Islet of Langerhans (tissue), 1 donor: ENCODE results near the gene SPTSSB.
A peak's percentile ranks its signal among the peaks of the same experiment; 100 is the strongest.

Experiments used
- FAIRE-seq: peaks from one replicate; lab custom pipeline; 2011; peaks lifted over from hg19 to GRCh38; lab: Jason Lieb, UNC

SPTSSB gene

DNA sequence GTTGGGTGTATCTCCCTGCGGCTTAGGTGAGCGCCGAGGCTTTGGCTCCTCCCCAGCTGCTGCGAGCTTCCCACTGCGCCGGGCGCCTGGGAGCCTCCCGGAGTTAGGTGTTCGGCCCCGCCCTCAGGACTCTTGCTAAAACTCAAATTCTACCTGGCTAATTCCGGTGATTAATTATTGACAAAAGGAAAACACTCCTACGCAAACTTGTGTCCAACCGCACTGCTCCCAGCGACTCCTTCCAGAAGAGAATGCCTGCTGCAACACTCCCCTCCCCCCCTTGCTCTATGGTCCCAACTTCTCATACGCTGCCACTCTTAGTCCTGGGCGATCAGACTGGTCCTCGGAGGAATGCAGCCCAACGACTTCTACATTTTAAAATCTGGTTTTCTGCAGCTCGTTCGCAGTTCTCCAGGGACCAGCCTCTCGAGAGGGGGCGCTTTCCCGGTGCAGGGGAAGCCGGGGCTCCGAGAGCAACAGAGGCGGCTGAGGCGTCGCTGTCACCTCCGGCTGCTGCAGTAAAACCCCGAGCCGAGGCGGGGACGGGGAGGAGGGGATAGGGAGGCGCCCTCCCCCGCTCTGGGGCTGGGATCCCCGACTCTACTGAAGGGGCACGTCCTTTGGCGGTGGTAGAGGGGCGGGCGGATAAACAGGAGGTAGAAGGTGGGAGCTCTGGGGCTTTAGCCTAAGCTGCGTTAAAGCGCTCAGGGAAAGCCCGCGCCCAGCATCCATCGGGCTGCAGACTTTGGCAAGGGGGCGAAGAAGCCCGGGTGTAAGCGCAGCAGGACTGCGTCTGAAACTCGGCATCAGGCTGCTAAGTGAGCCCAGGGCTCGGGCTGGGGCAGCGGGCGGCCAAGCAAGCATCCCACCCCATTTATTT is at the start of gene SPTSSB:
Gene SPTSSB (minus strand): TSS at position 77 of the 880 bp plus-strand sequence. CDS start 25,194 bp downstream, outside the sequence.
- no peak for FAIRE-seq

- FAIRE-seq = peak; percentile 100
These were observed 49.4 kb upstream of the SPTSSB start for GRCh38 chr3:161420746-161421145.

DNA sequence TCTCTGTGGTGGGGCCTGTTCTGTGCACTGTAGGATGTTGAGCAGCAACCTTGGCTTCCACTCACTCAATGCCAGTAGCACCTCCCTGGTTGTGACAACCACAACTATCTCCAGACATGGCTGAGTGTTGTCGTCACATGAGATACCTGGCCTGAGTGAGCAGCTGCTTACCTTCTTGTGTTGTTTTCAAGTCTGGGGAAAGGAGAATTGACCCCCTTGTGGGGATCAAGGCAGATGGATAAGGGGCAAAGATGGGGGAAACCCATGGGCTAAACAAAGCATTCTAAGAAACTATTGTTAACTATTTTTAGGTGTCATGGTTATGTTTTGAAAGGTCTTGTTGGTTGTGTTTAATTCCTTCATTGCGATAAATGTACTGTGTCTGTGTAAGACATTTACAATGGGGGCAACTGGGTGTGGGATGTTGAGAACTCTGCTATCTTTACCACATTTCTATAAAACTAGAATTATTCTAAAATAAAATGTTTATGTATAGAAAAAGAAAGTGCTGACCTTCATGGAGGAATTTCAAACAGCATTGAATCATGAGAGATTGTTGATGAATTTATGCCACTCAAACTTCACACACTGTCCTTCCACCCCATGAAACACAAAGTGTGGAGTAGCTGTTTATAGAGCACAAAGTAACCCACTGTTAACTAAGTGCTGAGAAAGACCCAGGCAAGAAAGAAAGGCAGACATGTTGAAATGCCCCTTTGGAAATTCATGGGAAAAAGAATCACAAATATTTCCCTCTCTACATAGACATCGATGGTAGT is 48.4 kb upstream of the SPTSSB start:
- no peak for FAIRE-seq

DNA sequence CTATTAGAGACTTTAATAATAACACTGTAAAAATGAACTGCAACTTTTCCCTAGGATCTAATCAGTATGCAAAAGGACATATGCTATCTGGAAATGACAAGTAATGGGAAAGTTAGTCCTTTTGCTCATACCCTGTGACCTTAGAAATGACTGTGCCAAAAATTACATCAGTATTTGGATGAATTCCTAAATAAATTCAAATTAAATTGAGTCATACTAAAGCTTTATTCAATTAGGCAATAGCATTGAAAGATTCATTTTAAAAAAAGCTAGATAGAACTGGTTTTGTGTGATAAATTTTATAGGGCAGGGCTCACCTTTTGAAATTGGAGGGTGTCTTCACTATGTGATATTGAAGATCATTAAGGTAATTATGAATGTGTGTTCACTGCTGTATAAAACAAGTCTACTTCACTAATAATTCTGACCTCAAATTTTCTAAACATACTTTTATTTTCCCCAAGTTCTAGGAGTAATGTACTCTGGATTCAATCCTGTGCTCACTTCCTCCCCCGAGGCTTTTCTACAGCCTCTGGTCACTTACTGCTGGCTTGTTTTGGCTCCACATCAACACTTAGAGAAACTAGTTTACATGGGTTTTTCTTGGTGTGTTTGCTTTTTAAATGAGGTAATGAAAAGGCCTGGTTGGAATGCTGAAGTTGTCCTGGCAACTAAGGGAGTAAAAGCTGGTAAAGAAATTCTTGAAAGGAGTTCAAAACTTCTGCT is 44.4 kb upstream of the SPTSSB start:
- peak; percentile 99 for FAIRE-seq

GRCh38 chr3:161414907-161415306 is 43.6 kb upstream of the SPTSSB start:
- FAIRE-seq = peak; percentile 36

GRCh38 chr3:161413855-161414210 is 42.5 kb upstream of the SPTSSB start:
- FAIRE-seq = no peak

DNA sequence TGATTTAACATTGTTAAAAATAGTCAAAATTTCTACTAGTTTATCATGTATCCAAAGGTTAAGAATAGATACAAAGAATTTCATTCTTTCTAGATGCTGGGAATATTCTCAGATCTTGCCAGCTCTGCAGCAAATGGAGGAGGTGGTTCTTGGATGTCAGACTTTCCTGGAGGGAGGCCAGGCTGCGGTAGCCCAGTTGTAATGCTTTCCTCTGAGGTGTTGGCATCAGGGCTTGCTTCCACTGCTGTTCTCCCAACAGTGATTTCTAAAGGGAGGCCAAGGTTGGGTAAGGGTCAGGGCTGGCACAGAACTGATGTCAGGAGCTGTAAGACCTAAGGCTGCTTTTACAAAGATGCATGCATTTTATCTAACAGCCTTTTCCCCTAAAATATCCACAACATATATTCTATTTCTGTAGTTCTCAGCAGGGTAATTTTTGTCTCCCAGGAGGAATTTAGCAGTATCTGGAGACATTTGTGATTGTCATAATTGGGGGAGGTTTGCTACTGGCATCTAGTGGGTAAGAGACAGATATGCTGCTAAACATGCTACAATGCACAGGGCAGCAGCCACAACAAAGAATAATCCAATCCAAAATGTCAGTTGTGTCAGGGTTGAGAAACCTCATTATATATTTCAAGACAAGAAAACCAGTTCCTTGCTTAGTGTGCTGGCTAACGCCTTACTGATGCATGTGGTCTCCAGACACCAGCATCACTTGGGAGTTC is 42.0 kb upstream of the SPTSSB start:
- peak; percentile 24 for FAIRE-seq

DNA sequence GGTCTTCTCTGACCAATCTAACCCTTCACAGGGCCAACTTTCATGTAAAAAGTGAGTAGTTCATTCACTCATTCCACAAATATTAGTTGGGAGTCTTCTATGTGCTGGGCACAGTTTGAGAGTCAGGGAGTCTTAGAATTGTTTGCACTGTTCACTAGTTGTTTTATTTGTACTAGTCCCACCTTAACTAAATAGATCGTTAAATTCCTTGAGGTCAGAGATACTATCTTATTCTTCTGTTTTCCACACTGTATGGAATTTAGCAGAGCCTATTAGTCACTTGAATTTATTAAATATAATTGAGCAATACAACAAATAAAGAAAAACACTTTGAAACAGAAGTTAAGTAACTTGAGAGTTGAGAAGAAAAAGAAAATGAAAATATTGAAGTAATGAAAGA is 40.8 kb upstream of the SPTSSB start:
- no peak for FAIRE-seq

GRCh38 chr3:161409858-161410257 is 38.5 kb upstream of the SPTSSB start:
- no peak for FAIRE-seq

- FAIRE-seq = peak; percentile 88
These were observed 37.8 kb upstream of the SPTSSB start for GRCh38 chr3:161409069-161409468.

DNA sequence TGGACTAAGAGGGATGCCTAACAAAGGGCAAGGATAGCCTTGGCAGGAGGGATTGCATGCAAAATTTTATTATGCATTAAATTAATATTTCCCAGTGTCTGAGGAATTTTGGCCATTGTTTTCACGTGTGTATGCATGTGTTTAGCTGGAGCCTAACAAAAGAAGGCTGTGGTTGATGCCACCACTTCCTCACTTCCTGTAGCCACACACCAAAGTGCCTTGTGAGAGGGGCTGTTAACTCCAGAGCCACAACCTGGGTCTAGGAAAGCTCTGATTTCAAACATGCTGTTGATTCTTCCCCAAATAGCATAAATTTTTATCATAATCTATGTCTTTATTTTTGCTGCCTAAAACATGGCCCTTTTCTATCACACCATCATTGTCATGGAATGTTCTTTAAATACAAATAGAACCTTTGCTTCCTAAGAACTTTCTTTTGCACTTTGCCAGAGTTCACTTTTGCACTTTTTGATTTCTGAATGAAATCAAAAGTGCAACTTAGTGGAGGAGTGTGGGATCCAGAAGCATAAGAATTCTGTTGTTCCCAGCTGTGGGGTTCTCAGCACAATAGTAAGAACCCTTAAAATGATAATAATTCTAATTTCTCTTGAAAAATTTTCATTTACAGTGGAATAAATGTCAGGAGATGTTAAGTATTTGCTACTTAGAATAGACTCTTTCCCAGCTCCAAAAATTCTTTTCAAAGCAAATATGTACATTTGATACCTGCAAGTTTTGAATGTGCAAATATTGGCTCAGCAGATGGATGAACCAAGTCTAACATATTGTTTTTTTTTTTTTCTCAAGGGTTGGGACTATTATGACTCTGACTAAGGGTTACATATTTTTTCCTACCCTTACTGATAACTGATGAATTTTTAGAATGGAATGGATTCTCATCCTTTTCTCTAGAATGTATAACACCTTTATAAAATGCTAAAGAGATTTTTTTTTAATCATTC is 35.6 kb upstream of the SPTSSB start:
- no peak for FAIRE-seq

DNA sequence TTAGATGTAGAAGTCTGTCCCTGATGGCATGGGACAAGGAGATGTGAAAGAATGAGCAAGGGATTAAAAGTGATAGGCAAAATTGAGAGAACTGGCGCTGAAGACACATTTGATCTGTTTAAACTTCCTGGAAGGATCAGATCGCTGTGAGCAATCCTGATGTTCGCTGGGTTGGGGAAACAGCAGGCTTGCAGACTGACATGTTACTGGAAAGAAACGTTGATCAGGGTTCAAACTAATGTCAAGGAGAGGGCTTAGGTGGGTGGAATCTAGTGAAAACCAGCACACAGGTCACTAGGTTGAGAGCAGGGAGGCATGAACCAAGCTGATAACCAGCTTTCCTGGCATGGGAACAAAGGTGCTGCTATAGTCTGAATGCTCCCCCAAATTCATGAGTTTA is 34.5 kb upstream of the SPTSSB start:
- no peak for FAIRE-seq

DNA sequence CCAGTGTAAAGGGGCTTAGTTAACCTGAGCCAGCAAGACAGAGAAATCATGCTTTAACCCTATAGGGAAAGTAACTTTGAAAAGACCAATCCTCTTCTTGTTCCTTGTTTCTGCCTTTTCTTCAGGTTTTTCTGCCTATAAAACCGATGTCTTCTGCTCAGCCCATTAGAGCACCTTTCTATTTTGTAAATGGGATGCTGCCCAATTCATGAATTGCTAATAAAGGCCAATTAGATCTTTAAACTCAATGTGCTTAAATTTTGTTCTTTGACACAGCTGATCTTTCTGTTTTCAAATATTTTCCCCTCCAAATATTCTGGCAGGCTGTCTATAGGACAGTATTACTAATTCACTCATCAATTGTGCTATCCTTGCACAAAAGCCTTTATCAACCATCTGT is 33.8 kb upstream of the SPTSSB start:
- no peak for FAIRE-seq

GRCh38 chr3:161403251-161403650 is 31.9 kb upstream of the SPTSSB start:
- FAIRE-seq = peak; percentile 61

DNA sequence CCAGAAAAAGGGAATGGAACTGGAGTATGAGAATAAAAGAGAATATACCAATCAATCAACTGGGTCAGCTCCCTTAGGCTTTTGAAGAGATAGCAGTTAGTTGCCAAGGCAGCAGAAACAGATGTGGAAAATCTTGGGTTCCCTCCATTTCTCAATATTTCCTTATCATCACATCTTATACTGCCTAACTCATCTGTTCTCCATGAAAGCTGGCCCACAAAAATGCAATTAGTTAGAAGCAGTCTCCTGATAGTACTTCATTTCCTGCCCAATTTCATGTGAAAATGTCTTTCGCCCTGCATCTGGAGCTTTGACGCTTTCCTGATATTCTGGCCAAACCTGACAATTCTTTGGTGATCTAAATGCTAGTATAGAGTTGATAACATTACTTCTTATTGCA is 30.1 kb upstream of the SPTSSB start:
- peak; percentile 81 for FAIRE-seq

DNA sequence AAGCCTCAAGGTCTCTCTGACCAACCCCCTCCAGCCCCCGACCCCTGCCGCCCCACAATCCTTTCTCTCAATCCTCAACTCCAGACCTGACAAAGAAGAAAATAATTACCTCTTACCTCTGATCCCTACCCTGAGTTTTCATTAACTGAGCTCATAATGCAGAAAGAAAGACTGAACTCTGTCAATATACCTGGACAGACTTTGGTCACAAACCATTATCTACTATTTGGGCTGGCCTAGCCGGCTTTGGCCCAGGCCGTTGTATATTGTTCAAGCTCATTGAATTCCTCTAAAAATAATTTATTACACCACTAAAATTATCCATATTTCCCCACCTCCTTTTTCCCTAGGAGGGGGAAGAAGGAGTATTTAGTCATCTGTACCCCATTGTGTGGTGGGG is 29.3 kb upstream of the SPTSSB start:
- FAIRE-seq = no peak

DNA sequence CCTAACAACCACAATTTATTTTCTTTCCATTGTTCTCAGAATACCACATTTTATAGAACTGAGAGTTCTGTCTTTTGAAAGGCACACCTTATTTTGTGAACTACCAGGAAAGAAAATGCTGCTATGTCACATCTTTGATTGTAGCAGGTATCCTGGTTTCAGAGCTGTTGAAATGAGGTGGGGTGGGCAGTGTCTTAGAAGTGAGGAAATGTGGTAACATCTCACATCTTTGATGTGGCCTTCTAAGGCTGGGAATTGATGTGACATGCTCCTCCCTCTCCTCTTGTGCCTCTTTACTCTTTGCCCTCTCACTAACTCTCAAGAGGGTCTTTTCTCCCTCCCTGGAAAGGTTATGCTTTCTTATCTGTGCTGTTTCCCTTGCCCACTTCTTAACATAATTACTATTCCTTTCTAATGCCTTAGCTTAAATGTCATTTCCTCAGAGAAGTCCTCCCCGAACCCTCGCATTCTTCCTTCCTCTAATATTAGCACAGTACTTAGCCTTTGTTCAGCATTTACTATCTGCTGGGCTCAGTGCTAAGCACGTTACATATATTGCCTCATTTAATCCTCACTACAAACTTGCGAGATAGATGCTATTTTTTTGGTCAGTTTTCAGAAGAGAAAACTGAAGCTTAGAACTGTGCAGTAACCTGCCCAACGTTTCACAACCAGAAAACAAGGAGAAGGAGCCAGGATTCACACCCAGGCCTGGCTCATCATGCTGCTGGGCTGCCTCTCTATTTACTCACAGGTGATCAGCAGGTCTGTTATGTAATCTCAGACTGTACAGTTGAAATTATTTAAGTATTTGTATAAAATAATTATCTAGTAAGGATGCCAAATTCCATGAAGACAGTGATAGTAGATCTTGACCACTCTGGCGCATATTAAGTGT is 24.0 kb upstream of the SPTSSB start:
- no peak for FAIRE-seq

GRCh38 chr3:161393803-161394202 is 22.5 kb upstream of the SPTSSB start:
- FAIRE-seq = no peak

DNA sequence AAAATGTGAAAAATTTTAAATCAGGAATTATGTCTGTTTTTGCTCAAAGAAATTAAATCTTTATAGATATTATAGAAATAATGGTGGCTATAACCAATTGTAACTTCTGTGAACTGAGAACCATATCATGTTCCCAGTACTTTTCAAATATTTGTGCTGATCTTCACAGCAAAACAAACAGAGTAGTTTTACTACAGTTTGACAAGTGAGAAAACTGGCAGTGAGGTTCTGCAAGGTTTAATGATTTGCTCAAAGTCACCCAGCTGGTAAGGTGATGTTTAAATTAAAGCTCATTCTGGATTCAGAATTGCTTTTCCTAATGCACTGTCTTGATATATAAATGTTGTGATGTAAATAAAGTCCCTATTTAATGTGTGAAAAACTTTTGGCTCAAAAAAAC is 22.0 kb upstream of the SPTSSB start:
- no peak for FAIRE-seq

DNA sequence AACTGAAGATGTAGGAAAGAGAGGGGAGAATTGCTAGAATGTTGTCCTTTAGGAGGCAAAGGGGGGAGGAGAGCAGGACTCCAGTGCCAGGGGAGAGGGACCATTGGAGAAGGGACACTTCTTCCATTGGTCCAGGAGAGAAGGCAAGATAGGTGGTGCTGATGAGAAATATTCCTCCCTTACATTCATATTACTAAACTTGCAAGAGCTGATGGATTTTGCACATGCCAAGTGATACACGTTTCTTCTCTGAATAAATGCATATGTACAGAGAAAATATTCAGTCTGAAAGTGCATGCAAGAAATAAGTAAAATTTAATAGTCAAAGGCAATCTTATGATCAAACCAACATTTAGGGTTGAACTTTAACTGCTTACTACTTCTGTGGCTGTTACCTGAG is 21.5 kb upstream of the SPTSSB start:
- FAIRE-seq = no peak
